Ishikawa (cell line): Measurements from ENCODE around the gene CHIT1.

Experiments
- CREB1 ChIP-seq: IDR thresholded peaks from 2 replicates; pipeline ENCODE4 v1.6.1; 2012; ENCODE audit warnings: low read depth
- EGR1 ChIP-seq: IDR thresholded peaks from 2 replicates; pipeline ENCODE4 v1.6.1; 2012
- EP300 ChIP-seq: IDR thresholded peaks from 2 replicates; pipeline ENCODE4 v1.6.1; 2012; ENCODE audit warnings: borderline replicate concordance
- FOXM1 ChIP-seq: IDR thresholded peaks from 2 replicates; pipeline ENCODE4 v1.6.1; 2012; ENCODE audit warnings: low read depth, borderline replicate concordance
- MAX ChIP-seq: IDR thresholded peaks from 2 replicates; pipeline ENCODE4 v1.6.1; 2012
- NFIC ChIP-seq: IDR thresholded peaks from 2 replicates; pipeline ENCODE4 v1.6.1; 2012
- RAD21 ChIP-seq: IDR thresholded peaks from 2 replicates; pipeline ENCODE4 v1.6.1; 2012; ENCODE audit warnings: low read depth
- TAF1 ChIP-seq: IDR thresholded peaks from 2 replicates; pipeline ENCODE4 v1.6.1; 2012; ENCODE audit warnings: low read depth, mild to moderate bottlenecking
- TCF12 ChIP-seq: IDR thresholded peaks from 2 replicates; pipeline ENCODE4 v1.6.1; 2012; ENCODE audit warnings: low read depth
- TEAD4 ChIP-seq: IDR thresholded peaks from 2 replicates; pipeline ENCODE4 v1.6.1; 2012
- YY1 ChIP-seq: IDR thresholded peaks from 2 replicates; pipeline ENCODE4 v1.6.1; 2012; ENCODE audit warnings: low read depth
- TF ChIP-seq, protein P1 (sequence below): IDR thresholded peaks from 2 replicates; pipeline ENCODE4 v1.6.1; 2012; ENCODE audit warnings: low read depth, mild to moderate bottlenecking

GRCh38 chr1:203182387-203182953, 47.0 kb downstream of the CHIT1 start:
- no peak for TF ChIP-seq RAD21
- TF ChIP-seq NFIC, result no peak
- no peak for TF ChIP-seq FOXM1
- TF ChIP-seq TEAD4, result no peak
- no peak for TF ChIP-seq EGR1
- TF ChIP-seq TAF1, result no peak
- no peak for TF ChIP-seq TCF12
- TF ChIP-seq EP300, result no peak
- TF ChIP-seq YY1, result no peak
- TF ChIP-seq MAX, result no peak
- TF ChIP-seq, protein P1, sequence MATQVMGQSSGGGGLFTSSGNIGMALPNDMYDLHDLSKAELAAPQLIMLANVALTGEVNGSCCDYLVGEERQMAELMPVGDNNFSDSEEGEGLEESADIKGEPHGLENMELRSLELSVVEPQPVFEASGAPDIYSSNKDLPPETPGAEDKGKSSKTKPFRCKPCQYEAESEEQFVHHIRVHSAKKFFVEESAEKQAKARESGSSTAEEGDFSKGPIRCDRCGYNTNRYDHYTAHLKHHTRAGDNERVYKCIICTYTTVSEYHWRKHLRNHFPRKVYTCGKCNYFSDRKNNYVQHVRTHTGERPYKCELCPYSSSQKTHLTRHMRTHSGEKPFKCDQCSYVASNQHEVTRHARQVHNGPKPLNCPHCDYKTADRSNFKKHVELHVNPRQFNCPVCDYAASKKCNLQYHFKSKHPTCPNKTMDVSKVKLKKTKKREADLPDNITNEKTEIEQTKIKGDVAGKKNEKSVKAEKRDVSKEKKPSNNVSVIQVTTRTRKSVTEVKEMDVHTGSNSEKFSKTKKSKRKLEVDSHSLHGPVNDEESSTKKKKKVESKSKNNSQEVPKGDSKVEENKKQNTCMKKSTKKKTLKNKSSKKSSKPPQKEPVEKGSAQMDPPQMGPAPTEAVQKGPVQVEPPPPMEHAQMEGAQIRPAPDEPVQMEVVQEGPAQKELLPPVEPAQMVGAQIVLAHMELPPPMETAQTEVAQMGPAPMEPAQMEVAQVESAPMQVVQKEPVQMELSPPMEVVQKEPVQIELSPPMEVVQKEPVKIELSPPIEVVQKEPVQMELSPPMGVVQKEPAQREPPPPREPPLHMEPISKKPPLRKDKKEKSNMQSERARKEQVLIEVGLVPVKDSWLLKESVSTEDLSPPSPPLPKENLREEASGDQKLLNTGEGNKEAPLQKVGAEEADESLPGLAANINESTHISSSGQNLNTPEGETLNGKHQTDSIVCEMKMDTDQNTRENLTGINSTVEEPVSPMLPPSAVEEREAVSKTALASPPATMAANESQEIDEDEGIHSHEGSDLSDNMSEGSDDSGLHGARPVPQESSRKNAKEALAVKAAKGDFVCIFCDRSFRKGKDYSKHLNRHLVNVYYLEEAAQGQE, result no peak
- no peak for TF ChIP-seq CREB1
